SU-DHL-6 (cell line): ENCODE data around the gene GAS7.

Experiments
- H2AFZ ChIP-seq: fragments of 200-600 bp; sonication (generic); 2 replicates; pipeline ENCODE4 v1.6.1; 2014; ENCODE audit warnings: low read depth, mild to moderate bottlenecking, moderate library complexity, mixed read lengths, antibody characterized with exemption, low read length; ENCODE audit not compliant: severe bottlenecking
- H3F3A ChIP-seq: fragments of 200-600 bp; shearing (Covaris generic); 2 replicates; pipeline ENCODE4 v1.6.0; 2016; ENCODE audit warnings: antibody characterized with exemption, mild to moderate bottlenecking; ENCODE audit not compliant: insufficient read depth
- H3K27ac ChIP-seq: fragments of 200-600 bp; sonication (generic); 2 replicates; pipeline ENCODE4 v1.5.1; 2016; ENCODE audit warnings: low read depth, mild to moderate bottlenecking, low read length, moderate library complexity, mixed read lengths
- H3K27me3 ChIP-seq: fragments of 200-600 bp; sonication (generic), shearing (Covaris generic); 2 replicates; pipeline ENCODE4 v1.6.0; 2014; ENCODE audit warnings: mild to moderate bottlenecking, low read length
- H3K36me3 ChIP-seq: fragments of 200-600 bp; sonication (generic); 2 replicates; pipeline ENCODE4 v1.6.1; 2014; ENCODE audit warnings: mild to moderate bottlenecking, low read length, mixed read lengths
- H3K4me2 ChIP-seq: fragments of 300-600, 200-600 bp; shearing (Covaris generic), sonication (generic); 2 replicates; pipeline ENCODE4 v1.6.0; 2014; ENCODE audit warnings: low read length, low read depth, mild to moderate bottlenecking; ENCODE audit not compliant: poor library complexity, severe bottlenecking
- H3K4me3 ChIP-seq: fragments of 200-600 bp; sonication (generic); 2 replicates; pipeline ENCODE4 v1.5.1; 2014; ENCODE audit warnings: antibody characterized with exemption, low read length, mild to moderate bottlenecking, mixed read lengths; ENCODE audit not compliant: insufficient read depth, poor library complexity, severe bottlenecking
- H3K79me2 ChIP-seq: fragments of 200-600 bp; sonication (generic); 2 replicates; pipeline ENCODE4 v1.6.1; 2014; ENCODE audit warnings: mild to moderate bottlenecking, low read length, moderate library complexity; ENCODE audit not compliant: insufficient read depth
- H3K9ac ChIP-seq: fragments of 200-600 bp; sonication (generic); 2 replicates; pipeline ENCODE4 v1.7.0; 2014; ENCODE audit warnings: mild to moderate bottlenecking, low read length
- H3K9me2 ChIP-seq: fragments of 200-600 bp; sonication (generic); replicated peaks from 2 replicates; pipeline ENCODE4 v1.6.1; 2014; ENCODE audit warnings: low read length; ENCODE audit not compliant: insufficient read depth
- H3K9me3 ChIP-seq: fragments of 200-600 bp; sonication (generic); 2 replicates; pipeline ENCODE4 v1.6.1; 2014; ENCODE audit warnings: low read length, mixed read lengths; ENCODE audit not compliant: insufficient read depth
- H4K20me1 ChIP-seq: fragments of 200-600 bp; sonication (generic); 2 replicates; pipeline ENCODE4 v1.6.1; 2014; ENCODE audit warnings: low read depth, mild to moderate bottlenecking, antibody characterized with exemption, low read length, moderate library complexity, mixed read lengths
- CTCF ChIP-seq: fragments of 200-600 bp; sonication (generic); IDR thresholded peaks from one replicate; pipeline ENCODE4 v1.5.1; 2017; ENCODE audit warnings: antibody characterized with exemption, mild to moderate bottlenecking, low read length, moderate library complexity; ENCODE audit not compliant: insufficient read depth, poor library complexity, severe bottlenecking
- EZH2phosphoT487 ChIP-seq: fragments of 200-600 bp; sonication (generic), shearing (Covaris generic); conservative IDR thresholded peaks from 2 replicates; pipeline ENCODE4 v1.6.1; 2018; ENCODE audit warnings: mild to moderate bottlenecking, antibody characterized with exemption, low read length, moderate library complexity, mixed read lengths

GAS7 gene

GRCh38 chr17:10136258-10136981 is 62.0 kb downstream of the GAS7 start:
- Histone ChIP-seq H3K9me2 (no peaks in the 10 kb centered on the region), H3K27me3 (no peaks in the 10 kb centered on the region), H3K27ac (no peak overlapping the region), H3K79me2 (no peaks in the 10 kb centered on the region), H3K36me3 (no peaks in the 10 kb centered on the region), H3K9ac (no peak overlapping the region), H3K4me3 (no peak overlapping the region), H3K4me2 (no peak overlapping the region), H3K9me3 (no peaks in the 10 kb centered on the region), H4K20me1 (no peaks in the 10 kb centered on the region), H3F3A (no peaks in the 10 kb centered on the region), H2AFZ (no peak overlapping the region)
- TF ChIP-seq CTCF (no peak), EZH2phosphoT487 (no peak)

- Histone ChIP-seq H3K27ac (no peak overlapping the region), H2AFZ (no peak overlapping the region), H3K9me3 (no peaks in the 10 kb centered on the region), H3K4me2 (no peak overlapping the region), H3K4me3 (no peak overlapping the region), H3K9ac (no peak overlapping the region), H3K9me2 (no peaks in the 10 kb centered on the region), H3K36me3 (no peaks in the 10 kb centered on the region), H3K27me3 (no peaks in the 10 kb centered on the region), H3K79me2 (no peaks in the 10 kb centered on the region), H3F3A (no peaks in the 10 kb centered on the region), H4K20me1 (no peaks in the 10 kb centered on the region)
- no peak for TF ChIP-seq CTCF
- TF ChIP-seq EZH2phosphoT487, result no peak
Observed at GRCh38 chr17:10135539-10136257, 62.7 kb downstream of the GAS7 start.

- TF ChIP-seq CTCF, result no peak
- no peak for TF ChIP-seq EZH2phosphoT487
- Histone ChIP-seq H3K9me2 (no peaks in the 10 kb centered on the region), H3K36me3 (no peaks in the 10 kb centered on the region), H3F3A (no peaks in the 10 kb centered on the region), H3K79me2 (no peaks in the 10 kb centered on the region), H3K9ac (no peak overlapping the region), H3K4me2 (no peak overlapping the region), H2AFZ (no peak overlapping the region), H3K9me3 (no peaks in the 10 kb centered on the region), H3K27me3 (no peaks in the 10 kb centered on the region), H3K4me3 (no peak overlapping the region), H3K27ac (no peak overlapping the region), H4K20me1 (no peaks in the 10 kb centered on the region)
Observed at GRCh38 chr17:10130677-10131076, 67.7 kb downstream of the GAS7 start.
